ENCODE results near the gene GRID1.

GRID1 gene

GRCh38 chr10:86300399-86300925, 66.1 kb downstream of the GRID1 start:
- no peak for DNase-seq (ENCODE audit: low read depth)
- no peak overlapping the region for H3K4me3 ChIP-seq (ENCODE audit: low read depth, low read length)
- no peak for TF ChIP-seq CTCF (conservative IDR thresholded peaks at IDR 0.05; ENCODE audit: low read depth, low read length)

- no peak for DNase-seq (ENCODE audit: low read depth)
- no peak for TF ChIP-seq CTCF (conservative IDR thresholded peaks at IDR 0.05; ENCODE audit: low read depth, low read length)
- H3K4me3 ChIP-seq (ENCODE audit: low read depth, low read length), result no peak overlapping the region
These were observed 67.0 kb downstream of the GRID1 start for GRCh38 chr10:86299562-86299961.

- DNase-seq (ENCODE audit: low read depth), result no peak
- TF ChIP-seq CTCF (conservative IDR thresholded peaks at IDR 0.05; ENCODE audit: low read depth, low read length), result no peak
- H3K4me3 ChIP-seq (ENCODE audit: low read depth, low read length), result no peak overlapping the region
These were observed 68.0 kb downstream of the GRID1 start for GRCh38 chr10:86298501-86299001.

- DNase-seq (ENCODE audit: low read depth), result no peak
- no peak for TF ChIP-seq CTCF (conservative IDR thresholded peaks at IDR 0.05; ENCODE audit: low read depth, low read length)
- H3K4me3 ChIP-seq (ENCODE audit: low read depth, low read length), result no peak overlapping the region
These were observed 70.8 kb downstream of the GRID1 start for GRCh38 chr10:86295791-86296190.

GRCh38 chr10:86295351-86295750, 71.2 kb downstream of the GRID1 start:
- TF ChIP-seq CTCF (conservative IDR thresholded peaks at IDR 0.05; ENCODE audit: low read depth, low read length), result no peak
- no peak for DNase-seq (ENCODE audit: low read depth)
- H3K4me3 ChIP-seq (ENCODE audit: low read depth, low read length), result no peak overlapping the region

GRCh38 chr10:86294346-86295265, 72.0 kb downstream of the GRID1 start:
- DNase-seq (ENCODE audit: low read depth), result no peak
- H3K4me3 ChIP-seq (ENCODE audit: low read depth, low read length), result no peak overlapping the region
- no peak for TF ChIP-seq CTCF (conservative IDR thresholded peaks at IDR 0.05; ENCODE audit: low read depth, low read length)

Measured in choroid plexus epithelial cell (primary cell).